SK-N-SH treated with all-trans-retinoic acid at 6 μM for 48 hours (cell line): Measurements from ENCODE around the gene TLE6.
"Not testable (repeated sequence)": the region's sequence is repeated elsewhere in the genome, so short reads cannot be mapped to it uniquely, and the experiment has no call there.

Experiments used
- ATAC-seq: fragments of 200-7000 bp; cut with Tn5 transposase; 3 replicates; pipeline ENCODE4 v1.9.1; 2020; ENCODE audit warnings: mild to moderate bottlenecking, moderate library complexity
- ARNTL ChIP-seq: fragments of 450-650 bp; formaldehyde crosslinking; IDR thresholded peaks from 2 replicates; pipeline ENCODE4 v1.5.0; 2020; ENCODE audit warnings: low read depth, mild to moderate bottlenecking, moderate library complexity, borderline replicate concordance
- BACH2 ChIP-seq: fragments of 250-450 bp; sonication (Bioruptor Pico); IDR thresholded peaks from 2 replicates; pipeline ENCODE4 v1.9.0; 2021; ENCODE audit warnings: mild to moderate bottlenecking, borderline replicate concordance
- CSDC2 ChIP-seq: fragments of 250-450 bp; sonication (Bioruptor Pico); IDR thresholded peaks from 2 replicates; pipeline ENCODE4 v1.5.0; 2020; ENCODE audit warnings: mild to moderate bottlenecking, moderate library complexity
- ESRRG ChIP-seq: fragments of 250-450 bp; sonication (Bioruptor Pico); IDR thresholded peaks from 2 replicates; pipeline ENCODE4 v1.6.1; 2021; ENCODE audit warnings: mild to moderate bottlenecking
- GLIS3 ChIP-seq: fragments of 250-450 bp; sonication (Bioruptor Pico); IDR thresholded peaks from 2 replicates; pipeline ENCODE4 v1.5.0; 2020; ENCODE audit warnings: mild to moderate bottlenecking, moderate library complexity
- ISL1 ChIP-seq: fragments of 250-450 bp; sonication (Bioruptor Pico); IDR thresholded peaks from 2 replicates; pipeline ENCODE4 v2.1.2; 2022; ENCODE audit warnings: mild to moderate bottlenecking, moderate library complexity
- OSR1 ChIP-seq: fragments of 250-450 bp; sonication (Bioruptor Pico); IDR thresholded peaks from 2 replicates; pipeline ENCODE4 v1.8.0; 2022; ENCODE audit warnings: moderate library complexity, mild to moderate bottlenecking, inconsistent platforms
- PPARA ChIP-seq: fragments of 250-450 bp; sonication (Bioruptor Pico); IDR thresholded peaks from 2 replicates; pipeline ENCODE4 v1.5.0; 2020; ENCODE audit warnings: mild to moderate bottlenecking, borderline replicate concordance
- RARB ChIP-seq: fragments of 250-450 bp; sonication (Bioruptor Pico); IDR thresholded peaks from 2 replicates; pipeline ENCODE4 v1.8.0; 2021; ENCODE audit warnings: mild to moderate bottlenecking, moderate library complexity
- SNAI2 ChIP-seq: fragments of 250-450 bp; sonication (Bioruptor Pico); IDR thresholded peaks from 2 replicates; pipeline ENCODE4 v1.5.0; 2020; ENCODE audit warnings: mild to moderate bottlenecking, moderate library complexity
- TCF4 ChIP-seq: fragments of 250-450 bp; sonication (Bioruptor Pico); IDR thresholded peaks from 2 replicates; pipeline ENCODE4 v1.8.0; 2021; ENCODE audit warnings: mild to moderate bottlenecking, moderate library complexity, borderline replicate concordance
- TOX ChIP-seq: fragments of 250-450 bp; sonication (Bioruptor Pico); IDR thresholded peaks from 2 replicates; pipeline ENCODE4 v1.8.0; 2021; ENCODE audit warnings: mild to moderate bottlenecking, moderate library complexity, borderline replicate concordance
- ZC3H10 ChIP-seq: fragments of 250-450 bp; sonication (Bioruptor Pico); IDR thresholded peaks from 2 replicates; pipeline ENCODE4 v1.5.1; 2021; ENCODE audit warnings: mild to moderate bottlenecking, moderate library complexity
- ZFP3 ChIP-seq: fragments of 250-450 bp; sonication (Bioruptor Pico); IDR thresholded peaks from 2 replicates; pipeline ENCODE4 v1.5.0; 2020; ENCODE audit warnings: mild to moderate bottlenecking, moderate library complexity
- ZFP30 ChIP-seq: fragments of 450-650 bp; formaldehyde crosslinking; IDR thresholded peaks from 2 replicates; pipeline ENCODE4 v1.5.0; 2022; ENCODE audit warnings: mild to moderate bottlenecking, moderate library complexity
- ZNF565 ChIP-seq: fragments of 450-650 bp; formaldehyde crosslinking; conservative IDR thresholded peaks from 2 replicates; pipeline ENCODE4 v1.5.0; 2020; ENCODE audit warnings: low read depth, mild to moderate bottlenecking, moderate library complexity
- ZNF70 ChIP-seq: fragments of 450-650 bp; formaldehyde crosslinking; IDR thresholded peaks from 2 replicates; pipeline ENCODE4 v1.5.0; 2020; ENCODE audit warnings: mild to moderate bottlenecking, moderate library complexity
- ZNF8 ChIP-seq: fragments of 450-650 bp; formaldehyde crosslinking; IDR thresholded peaks from 2 replicates; pipeline ENCODE4 v1.5.0; 2020; ENCODE audit warnings: mild to moderate bottlenecking, moderate library complexity
- TF ChIP-seq, protein P1 (sequence below): fragments of 250-450 bp; sonication (Bioruptor Pico); IDR thresholded peaks from 2 replicates; pipeline ENCODE4 v1.8.0; 2020; ENCODE audit warnings: mild to moderate bottlenecking, moderate library complexity, borderline replicate concordance
- TF ChIP-seq, protein P2 (sequence below): fragments of 250-450 bp; sonication (Bioruptor Pico); IDR thresholded peaks from 2 replicates; pipeline ENCODE4 v1.5.1; 2021; ENCODE audit warnings: mild to moderate bottlenecking, moderate library complexity
- TF ChIP-seq, protein P3 (sequence below): fragments of 250-450 bp; sonication (Bioruptor Pico); IDR thresholded peaks from 2 replicates; pipeline ENCODE4 v1.5.1; 2020; ENCODE audit warnings: low read depth, mild to moderate bottlenecking, moderate library complexity
- TF ChIP-seq, protein P4 (sequence below): fragments of 250-450 bp; sonication (Bioruptor Pico); IDR thresholded peaks from 2 replicates; pipeline ENCODE4 v1.5.0; 2020; ENCODE audit warnings: mild to moderate bottlenecking, moderate library complexity
- TF ChIP-seq, protein P5 (sequence below): fragments of 250-450 bp; sonication (Bioruptor Pico); IDR thresholded peaks from 2 replicates; pipeline ENCODE4 v1.8.0; 2021; ENCODE audit warnings: low read depth, mild to moderate bottlenecking, moderate library complexity, borderline replicate concordance

The TLE6 gene

DNA sequence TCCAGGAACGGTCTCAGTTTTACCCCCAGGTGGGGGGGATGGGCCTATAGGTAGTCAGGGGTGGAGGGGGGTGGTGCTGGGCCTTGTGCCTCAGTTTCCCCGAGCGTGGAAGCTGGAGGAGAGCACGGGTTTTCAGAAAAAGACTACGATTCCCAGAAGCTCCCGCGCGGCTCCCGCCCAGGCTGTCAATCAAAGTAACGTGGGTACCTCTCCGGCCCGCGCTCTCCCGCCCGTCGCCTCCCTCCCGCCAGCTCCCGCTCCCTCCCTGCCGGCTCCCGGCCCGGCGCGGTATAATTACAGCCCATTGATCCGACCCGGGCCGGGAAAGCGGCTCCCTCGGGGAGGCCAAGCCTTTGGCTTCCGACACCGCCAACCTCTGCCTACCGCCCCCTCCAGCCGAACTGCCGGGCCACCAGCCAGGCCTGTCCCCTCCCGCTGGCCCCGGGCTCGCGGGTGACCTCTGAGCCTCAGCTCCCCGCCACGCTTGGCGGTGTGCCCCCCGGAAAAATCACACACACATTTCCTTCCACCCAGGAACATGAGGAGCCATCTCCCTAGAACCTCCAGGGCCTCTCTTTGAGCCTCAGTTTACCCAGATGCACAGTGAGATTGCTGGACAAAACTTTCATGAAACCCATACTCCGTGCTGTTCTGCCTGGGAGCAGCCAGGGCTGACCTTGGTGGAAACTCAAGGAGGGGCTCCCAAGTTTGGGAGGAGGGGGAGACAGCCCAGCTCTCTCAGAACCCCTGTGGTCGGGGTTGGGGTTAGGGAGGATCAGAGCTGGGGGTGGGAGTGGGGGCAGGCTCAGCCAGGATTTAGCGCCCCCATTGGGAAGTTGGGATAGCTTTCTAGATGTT lies 59.0 kb downstream of the TLE6 start:
- TF ChIP-seq, protein P1, sequence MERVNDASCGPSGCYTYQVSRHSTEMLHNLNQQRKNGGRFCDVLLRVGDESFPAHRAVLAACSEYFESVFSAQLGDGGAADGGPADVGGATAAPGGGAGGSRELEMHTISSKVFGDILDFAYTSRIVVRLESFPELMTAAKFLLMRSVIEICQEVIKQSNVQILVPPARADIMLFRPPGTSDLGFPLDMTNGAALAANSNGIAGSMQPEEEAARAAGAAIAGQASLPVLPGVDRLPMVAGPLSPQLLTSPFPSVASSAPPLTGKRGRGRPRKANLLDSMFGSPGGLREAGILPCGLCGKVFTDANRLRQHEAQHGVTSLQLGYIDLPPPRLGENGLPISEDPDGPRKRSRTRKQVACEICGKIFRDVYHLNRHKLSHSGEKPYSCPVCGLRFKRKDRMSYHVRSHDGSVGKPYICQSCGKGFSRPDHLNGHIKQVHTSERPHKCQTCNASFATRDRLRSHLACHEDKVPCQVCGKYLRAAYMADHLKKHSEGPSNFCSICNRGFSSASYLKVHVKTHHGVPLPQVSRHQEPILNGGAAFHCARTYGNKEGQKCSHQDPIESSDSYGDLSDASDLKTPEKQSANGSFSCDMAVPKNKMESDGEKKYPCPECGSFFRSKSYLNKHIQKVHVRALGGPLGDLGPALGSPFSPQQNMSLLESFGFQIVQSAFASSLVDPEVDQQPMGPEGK, result no peak
- TF ChIP-seq PPARA (CRISPR knock-in tag), result no peak
- no peak for TF ChIP-seq CSDC2
- TF ChIP-seq ZFP3 (CRISPR knock-in tag), result no peak
- TF ChIP-seq ZNF565, result no peak
- TF ChIP-seq ZNF8 (CRISPR knock-in tag), result no peak
- no peak for TF ChIP-seq ZFP30 (CRISPR knock-in tag)
- TF ChIP-seq ARNTL, result no peak
- TF ChIP-seq ZNF70 (CRISPR knock-in tag), result no peak
- TF ChIP-seq TCF4 (CRISPR knock-in tag), result no peak
- TF ChIP-seq, protein P2, sequence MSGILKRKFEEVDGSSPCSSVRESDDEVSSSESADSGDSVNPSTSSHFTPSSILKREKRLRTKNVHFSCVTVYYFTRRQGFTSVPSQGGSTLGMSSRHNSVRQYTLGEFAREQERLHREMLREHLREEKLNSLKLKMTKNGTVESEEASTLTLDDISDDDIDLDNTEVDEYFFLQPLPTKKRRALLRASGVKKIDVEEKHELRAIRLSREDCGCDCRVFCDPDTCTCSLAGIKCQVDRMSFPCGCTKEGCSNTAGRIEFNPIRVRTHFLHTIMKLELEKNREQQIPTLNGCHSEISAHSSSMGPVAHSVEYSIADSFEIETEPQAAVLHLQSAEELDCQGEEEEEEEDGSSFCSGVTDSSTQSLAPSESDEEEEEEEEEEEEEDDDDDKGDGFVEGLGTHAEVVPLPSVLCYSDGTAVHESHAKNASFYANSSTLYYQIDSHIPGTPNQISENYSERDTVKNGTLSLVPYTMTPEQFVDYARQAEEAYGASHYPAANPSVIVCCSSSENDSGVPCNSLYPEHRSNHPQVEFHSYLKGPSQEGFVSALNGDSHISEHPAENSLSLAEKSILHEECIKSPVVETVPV (CRISPR knock-in tag), result no peak
- TF ChIP-seq, protein P3, sequence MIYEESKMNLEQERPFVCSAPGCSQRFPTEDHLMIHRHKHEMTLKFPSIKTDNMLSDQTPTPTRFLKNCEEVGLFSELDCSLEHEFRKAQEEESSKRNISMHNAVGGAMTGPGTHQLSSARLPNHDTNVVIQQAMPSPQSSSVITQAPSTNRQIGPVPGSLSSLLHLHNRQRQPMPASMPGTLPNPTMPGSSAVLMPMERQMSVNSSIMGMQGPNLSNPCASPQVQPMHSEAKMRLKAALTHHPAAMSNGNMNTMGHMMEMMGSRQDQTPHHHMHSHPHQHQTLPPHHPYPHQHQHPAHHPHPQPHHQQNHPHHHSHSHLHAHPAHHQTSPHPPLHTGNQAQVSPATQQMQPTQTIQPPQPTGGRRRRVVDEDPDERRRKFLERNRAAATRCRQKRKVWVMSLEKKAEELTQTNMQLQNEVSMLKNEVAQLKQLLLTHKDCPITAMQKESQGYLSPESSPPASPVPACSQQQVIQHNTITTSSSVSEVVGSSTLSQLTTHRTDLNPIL, result no peak
- TF ChIP-seq ISL1, result no peak
- TF ChIP-seq ZC3H10 (CRISPR knock-in tag), result no peak
- no peak for TF ChIP-seq SNAI2
- no peak for TF ChIP-seq RARB (CRISPR knock-in tag)
- no peak for TF ChIP-seq ESRRG
- TF ChIP-seq, protein P4, sequence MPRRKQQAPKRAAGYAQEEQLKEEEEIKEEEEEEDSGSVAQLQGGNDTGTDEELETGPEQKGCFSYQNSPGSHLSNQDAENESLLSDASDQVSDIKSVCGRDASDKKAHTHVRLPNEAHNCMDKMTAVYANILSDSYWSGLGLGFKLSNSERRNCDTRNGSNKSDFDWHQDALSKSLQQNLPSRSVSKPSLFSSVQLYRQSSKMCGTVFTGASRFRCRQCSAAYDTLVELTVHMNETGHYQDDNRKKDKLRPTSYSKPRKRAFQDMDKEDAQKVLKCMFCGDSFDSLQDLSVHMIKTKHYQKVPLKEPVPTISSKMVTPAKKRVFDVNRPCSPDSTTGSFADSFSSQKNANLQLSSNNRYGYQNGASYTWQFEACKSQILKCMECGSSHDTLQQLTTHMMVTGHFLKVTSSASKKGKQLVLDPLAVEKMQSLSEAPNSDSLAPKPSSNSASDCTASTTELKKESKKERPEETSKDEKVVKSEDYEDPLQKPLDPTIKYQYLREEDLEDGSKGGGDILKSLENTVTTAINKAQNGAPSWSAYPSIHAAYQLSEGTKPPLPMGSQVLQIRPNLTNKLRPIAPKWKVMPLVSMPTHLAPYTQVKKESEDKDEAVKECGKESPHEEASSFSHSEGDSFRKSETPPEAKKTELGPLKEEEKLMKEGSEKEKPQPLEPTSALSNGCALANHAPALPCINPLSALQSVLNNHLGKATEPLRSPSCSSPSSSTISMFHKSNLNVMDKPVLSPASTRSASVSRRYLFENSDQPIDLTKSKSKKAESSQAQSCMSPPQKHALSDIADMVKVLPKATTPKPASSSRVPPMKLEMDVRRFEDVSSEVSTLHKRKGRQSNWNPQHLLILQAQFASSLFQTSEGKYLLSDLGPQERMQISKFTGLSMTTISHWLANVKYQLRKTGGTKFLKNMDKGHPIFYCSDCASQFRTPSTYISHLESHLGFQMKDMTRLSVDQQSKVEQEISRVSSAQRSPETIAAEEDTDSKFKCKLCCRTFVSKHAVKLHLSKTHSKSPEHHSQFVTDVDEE, result no peak
- no peak for TF ChIP-seq GLIS3 (CRISPR knock-in tag)
- TF ChIP-seq BACH2 (CRISPR knock-in tag), result no peak
- TF ChIP-seq, all 23 proteins: peak for 0
- peak; percentile 80 for ATAC-seq

GRCh38 chr19:3036977-3037544 lies 59.7 kb downstream of the TLE6 start:
- TF ChIP-seq ZFP3 (CRISPR knock-in tag), result peak; percentile 99
- ATAC-seq, result not testable (repeated sequence)

DNA sequence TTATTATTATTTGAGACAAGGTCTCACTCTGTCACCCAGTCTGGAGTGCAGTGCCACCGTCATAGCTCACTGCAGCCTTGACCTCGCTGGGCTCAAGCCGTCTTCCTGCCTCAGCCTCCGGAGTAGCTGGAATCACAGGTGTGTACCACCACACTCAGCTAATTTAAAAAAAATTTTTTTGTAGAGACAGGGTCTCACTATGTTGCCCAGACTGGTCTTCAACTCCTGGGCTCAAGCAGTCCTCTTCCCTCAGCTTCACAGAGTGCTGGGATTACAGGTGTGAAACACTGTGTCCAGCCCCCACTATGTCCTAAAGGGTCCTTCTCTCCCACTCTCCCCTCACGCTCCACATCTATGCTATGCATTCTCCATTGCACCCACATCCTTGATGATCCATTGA lies 60.9 kb downstream of the TLE6 start:
- no peak for ATAC-seq
- no peak for TF ChIP-seq ISL1
- no peak for TF ChIP-seq GLIS3 (CRISPR knock-in tag)
- TF ChIP-seq, protein P5, sequence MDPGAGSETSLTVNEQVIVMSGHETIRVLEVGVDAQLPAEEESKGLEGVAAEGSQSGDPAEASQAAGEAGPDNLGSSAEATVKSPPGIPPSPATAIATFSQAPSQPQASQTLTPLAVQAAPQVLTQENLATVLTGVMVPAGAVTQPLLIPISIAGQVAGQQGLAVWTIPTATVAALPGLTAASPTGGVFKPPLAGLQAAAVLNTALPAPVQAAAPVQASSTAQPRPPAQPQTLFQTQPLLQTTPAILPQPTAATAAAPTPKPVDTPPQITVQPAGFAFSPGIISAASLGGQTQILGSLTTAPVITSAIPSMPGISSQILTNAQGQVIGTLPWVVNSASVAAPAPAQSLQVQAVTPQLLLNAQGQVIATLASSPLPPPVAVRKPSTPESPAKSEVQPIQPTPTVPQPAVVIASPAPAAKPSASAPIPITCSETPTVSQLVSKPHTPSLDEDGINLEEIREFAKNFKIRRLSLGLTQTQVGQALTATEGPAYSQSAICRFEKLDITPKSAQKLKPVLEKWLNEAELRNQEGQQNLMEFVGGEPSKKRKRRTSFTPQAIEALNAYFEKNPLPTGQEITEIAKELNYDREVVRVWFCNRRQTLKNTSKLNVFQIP (CRISPR knock-in tag), result no peak
- TF ChIP-seq ESRRG, result no peak
- no peak for TF ChIP-seq ZNF565
- TF ChIP-seq BACH2 (CRISPR knock-in tag), result no peak
- no peak for TF ChIP-seq OSR1
- no peak for TF ChIP-seq PPARA (CRISPR knock-in tag)
- TF ChIP-seq ZFP3 (CRISPR knock-in tag), result no peak
- TF ChIP-seq TCF4 (CRISPR knock-in tag), result no peak
- TF ChIP-seq ZNF70 (CRISPR knock-in tag), result no peak
- TF ChIP-seq, protein P4, result no peak
- TF ChIP-seq CSDC2, result no peak
- TF ChIP-seq SNAI2, result no peak
- TF ChIP-seq ARNTL, result no peak
- TF ChIP-seq TOX, result no peak
